Nephron (organoid): ENCODE results near the gene VPS35L.

Experiments used
- H3K27ac Mint-ChIP-seq, 3 experiments: 2 replicates each; pipeline ENCODE4 v1.8.0; 2020; ENCODE audit warnings: mixed read lengths in 3 of 3, mild to moderate bottlenecking in 2 of 3, moderate library complexity in 1 of 3
- H3K27me3 Mint-ChIP-seq: 2 replicates; pipeline ENCODE4 v1.8.0; 2021; ENCODE audit warnings: low read depth, mild to moderate bottlenecking, moderate library complexity, mixed read lengths
- H3K36me3 Mint-ChIP-seq: 2 replicates; pipeline ENCODE4 v1.8.0; 2020; ENCODE audit warnings: low read depth, mixed read lengths
- H3K4me1 Mint-ChIP-seq: 2 replicates; pipeline ENCODE4 v1.8.0; 2020; ENCODE audit warnings: mixed read lengths
- H3K4me3 Mint-ChIP-seq, 3 experiments: 2 replicates each; pipeline ENCODE4 v1.8.0; 2020; ENCODE audit warnings: mild to moderate bottlenecking in 3 of 3, mixed read lengths in 3 of 3, moderate library complexity in 2 of 3
- H3K9me3 Mint-ChIP-seq: 2 replicates; pipeline ENCODE4 v1.8.0; 2020; ENCODE audit warnings: mixed read lengths
- CTCF ChIP-seq, 3 experiments: fragments of 200-600 bp; sonication (generic); IDR thresholded peaks; one replicate each; pipeline ENCODE4 v1.5.0; 2021; ENCODE audit warnings: antibody characterized with exemption in 3 of 3; ENCODE audit not compliant: unreplicated experiment in 3 of 3

Gene VPS35L

DNA sequence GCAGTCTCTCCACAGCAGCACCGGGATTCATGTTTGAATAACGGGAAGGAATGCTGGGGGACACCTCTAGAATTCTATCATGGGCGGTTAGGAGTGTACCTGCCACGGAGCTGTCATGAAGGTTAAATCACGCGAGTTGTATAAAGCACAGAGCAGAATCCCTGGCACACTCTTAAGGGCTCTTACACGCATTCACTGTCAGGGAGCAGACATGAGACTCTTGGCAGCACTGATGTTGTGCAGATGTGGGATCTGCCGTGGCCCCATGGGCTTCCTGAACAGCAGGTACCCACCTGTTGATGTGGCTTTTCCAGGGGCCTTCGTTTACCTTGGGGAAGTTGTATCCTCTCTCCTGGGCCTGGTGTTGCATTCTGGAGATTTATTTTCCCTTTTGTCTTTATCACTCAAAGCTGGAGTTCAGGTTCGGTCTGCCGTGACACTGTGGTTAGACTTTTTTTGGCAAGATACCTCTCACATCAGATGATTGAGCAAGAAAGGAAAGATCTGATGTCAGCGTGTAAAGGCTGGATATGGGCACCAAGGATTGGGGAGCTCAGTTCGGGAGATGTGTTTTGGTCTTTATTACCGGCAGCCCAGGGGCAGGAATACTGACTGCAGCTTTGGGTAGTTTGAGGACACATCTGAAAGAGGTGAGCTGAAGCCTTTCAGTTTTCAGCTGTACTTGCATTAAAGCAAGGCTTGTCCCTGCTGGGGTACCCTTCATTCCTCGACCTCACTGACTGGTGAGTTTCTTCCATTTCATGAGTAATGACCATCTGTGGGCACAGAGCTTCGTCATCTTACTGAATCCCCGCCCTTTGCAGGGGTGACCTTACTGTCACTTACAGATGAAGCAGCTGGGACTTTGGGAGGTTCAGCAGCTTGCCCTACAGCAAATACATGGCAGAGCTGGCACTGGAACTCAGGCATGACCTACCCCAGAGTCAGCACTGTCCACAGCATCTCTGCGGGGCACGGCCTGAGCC is 143.3 kb downstream of the VPS35L start:
- peaks cover 39% of the 10 kb centered on the region for H3K4me1 Mint-ChIP-seq
- H3K4me3 Mint-ChIP-seq = no peak overlapping the region
- peak overlapping the region in 2 of 3 experiments; percentile 23 to 98 for H3K27ac Mint-ChIP-seq

DNA sequence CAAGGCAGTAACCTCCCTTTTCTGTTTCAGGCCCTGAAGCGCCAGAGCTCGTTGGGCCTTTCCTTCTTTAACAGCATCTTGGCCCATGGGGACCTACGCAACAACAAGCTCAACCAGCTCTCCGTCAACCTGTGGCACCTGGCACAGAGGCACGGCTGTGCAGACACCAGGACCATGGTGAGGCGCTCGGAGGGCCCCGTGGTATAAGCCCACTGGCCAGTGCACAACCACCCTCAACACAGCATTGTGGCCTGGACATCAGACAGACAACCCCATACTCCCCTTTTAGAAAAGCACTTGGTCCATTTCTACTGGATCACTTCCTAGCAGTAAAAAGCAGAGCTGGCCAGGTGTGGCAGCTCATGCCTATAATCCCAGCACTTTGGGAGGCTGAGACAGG is 144.0 kb downstream of the VPS35L start:
- Mint-ChIP-seq H3K4me3 (no peak overlapping the region), H3K36me3 (peaks cover 71% of the 10 kb centered on the region), H3K27me3 (no peaks in the 10 kb centered on the region), H3K27ac (peak overlapping the region in 2 of 3 experiments; percentile 61 to 98), H3K9me3 (no peaks in the 10 kb centered on the region), H3K4me1 (peaks cover 39% of the 10 kb centered on the region)
- TF ChIP-seq CTCF (IDR thresholded peaks at IDR 0.05; ENCODE audit: unreplicated experiment in 3 of 3) = no peak

More for the DNA sequence above, 143.3 kb downstream of the VPS35L start:
- no peak for TF ChIP-seq CTCF (IDR thresholded peaks at IDR 0.05; ENCODE audit: unreplicated experiment in 3 of 3)
- Mint-ChIP-seq H3K9me3 (no peaks in the 10 kb centered on the region), H3K36me3 (peaks cover 70% of the 10 kb centered on the region), H3K27me3 (no peaks in the 10 kb centered on the region)

DNA sequence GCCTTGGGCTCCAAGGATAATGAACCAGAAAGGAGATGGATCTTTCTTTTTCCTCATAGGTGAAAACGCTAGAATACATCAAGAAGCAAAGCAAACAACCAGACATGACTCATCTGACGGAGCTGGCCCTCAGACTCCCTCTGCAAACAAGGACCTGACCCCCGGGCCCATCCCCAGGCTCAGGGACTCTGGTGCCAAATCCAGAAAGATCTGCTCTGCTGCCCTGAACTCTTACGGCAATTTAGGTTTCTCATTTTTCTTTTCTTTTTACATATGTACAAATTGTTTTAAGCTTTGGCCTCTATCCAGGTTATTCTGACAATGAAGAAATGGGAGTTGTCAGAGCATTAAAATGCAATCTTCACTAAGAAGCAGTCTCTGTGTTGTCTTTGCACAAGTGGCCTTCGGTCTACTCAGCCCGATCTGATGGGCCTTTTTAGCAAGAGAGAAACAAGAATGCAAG is 144.8 kb downstream of the VPS35L start:
- H3K27me3 Mint-ChIP-seq = no peaks in the 10 kb centered on the region
- peak overlapping the region; percentile 83 to 98 (median 95) for H3K27ac Mint-ChIP-seq
- peak overlapping the region in 1 of 3 experiments; percentile 21 for H3K4me3 Mint-ChIP-seq
- peaks cover 74% of the 10 kb centered on the region for H3K36me3 Mint-ChIP-seq
- no peaks in the 10 kb centered on the region for H3K9me3 Mint-ChIP-seq
- H3K4me1 Mint-ChIP-seq = peaks cover 39% of the 10 kb centered on the region
- TF ChIP-seq CTCF (IDR thresholded peaks at IDR 0.05; ENCODE audit: unreplicated experiment in 3 of 3) = no peak

GRCh38 chr16:19701091-19701490 is 145.6 kb downstream of the VPS35L start:
- Mint-ChIP-seq H3K27ac (peak overlapping the region; percentile 83 to 98 (median 95)), H3K9me3 (no peaks in the 10 kb centered on the region), H3K4me1 (peaks cover 44% of the 10 kb centered on the region), H3K4me3 (no peak overlapping the region), H3K27me3 (no peaks in the 10 kb centered on the region), H3K36me3 (peaks cover 81% of the 10 kb centered on the region)
- TF ChIP-seq CTCF (IDR thresholded peaks at IDR 0.05; ENCODE audit: unreplicated experiment in 3 of 3) = no peak

- H3K4me3 Mint-ChIP-seq = no peak overlapping the region
- no peak for TF ChIP-seq CTCF (IDR thresholded peaks at IDR 0.05; ENCODE audit: unreplicated experiment in 3 of 3)
- no peaks in the 10 kb centered on the region for H3K27me3 Mint-ChIP-seq
Measured at GRCh38 chr16:19703172-19703889, 147.8 kb downstream of the VPS35L start.

More at GRCh38 chr16:19703172-19703889, 147.8 kb downstream of the VPS35L start:
- peaks cover 47% of the 10 kb centered on the region for H3K4me1 Mint-ChIP-seq
- no peaks in the 10 kb centered on the region for H3K9me3 Mint-ChIP-seq
- peaks cover 80% of the 10 kb centered on the region for H3K36me3 Mint-ChIP-seq
- H3K27ac Mint-ChIP-seq = peak overlapping the region in 1 of 3 experiments; percentile 54
